WTC11 (cell line): ENCODE results near the gene RRAD.

Experiments
- AFF4 ChIP-seq: sonication (generic); formaldehyde crosslinking; IDR thresholded peaks from 2 replicates; pipeline ENCODE4 v1.8.1; 2023; ENCODE audit warnings: mild to moderate bottlenecking, missing genetic modification reagents, borderline replicate concordance
- ATF6 ChIP-seq: sonication (generic); formaldehyde crosslinking; IDR thresholded peaks from 2 replicates; pipeline ENCODE4 v1.8.1; 2023; ENCODE audit warnings: mild to moderate bottlenecking, missing genetic modification reagents
- CTCF ChIP-seq: fragments of 200-600 bp; IDR thresholded peaks from 2 replicates; pipeline ENCODE4 v1.8.0; 2022; ENCODE audit warnings: antibody characterized with exemption
- E2F4 ChIP-seq: sonication (generic); formaldehyde crosslinking; IDR thresholded peaks from 2 replicates; pipeline ENCODE4 v1.8.1; 2022; ENCODE audit warnings: low read depth, mild to moderate bottlenecking, moderate library complexity, missing genetic modification reagents, borderline replicate concordance
- GABPB1 ChIP-seq: sonication (generic); formaldehyde crosslinking; IDR thresholded peaks from 2 replicates; pipeline ENCODE4 v1.8.1; 2023; ENCODE audit warnings: mild to moderate bottlenecking, missing genetic modification reagents
- MAX ChIP-seq: sonication (generic); formaldehyde crosslinking; IDR thresholded peaks from 2 replicates; pipeline ENCODE4 v1.8.0; 2022; ENCODE audit warnings: mild to moderate bottlenecking, missing genetic modification reagents
- NFYB ChIP-seq: sonication (generic); formaldehyde crosslinking; conservative IDR thresholded peaks from 2 replicates; pipeline ENCODE4 v1.8.0; 2022; ENCODE audit warnings: low read depth, missing genetic modification reagents
- PRDM15 ChIP-seq: sonication (generic); formaldehyde crosslinking; IDR thresholded peaks from 2 replicates; pipeline ENCODE4 v1.8.0; 2022; ENCODE audit warnings: missing genetic modification reagents
- RELA ChIP-seq: sonication (generic); formaldehyde crosslinking; IDR thresholded peaks from 2 replicates; pipeline ENCODE4 v1.8.1; 2022; ENCODE audit warnings: missing genetic modification reagents, mild to moderate bottlenecking, borderline replicate concordance
- SMAD4 ChIP-seq: sonication (generic); formaldehyde crosslinking; IDR thresholded peaks from 2 replicates; pipeline ENCODE4 v1.8.0; 2022; ENCODE audit warnings: mild to moderate bottlenecking, missing genetic modification reagents
- STAT6 ChIP-seq: sonication (generic); formaldehyde crosslinking; conservative IDR thresholded peaks from 2 replicates; pipeline ENCODE4 v1.8.1; 2023; ENCODE audit warnings: mild to moderate bottlenecking, low read depth, missing genetic modification reagents, moderate library complexity
- USF2 ChIP-seq: sonication (generic); formaldehyde crosslinking; IDR thresholded peaks from 2 replicates; pipeline ENCODE4 v1.8.1; 2023; ENCODE audit warnings: mild to moderate bottlenecking, missing genetic modification reagents, moderate library complexity
- ZNF532 ChIP-seq: fragments of 250-450 bp; sonication (Bioruptor Pico); IDR thresholded peaks from 2 replicates; pipeline ENCODE4 v1.9.0; 2021; ENCODE audit warnings: mild to moderate bottlenecking, borderline replicate concordance

- TF ChIP-seq ZNF532 (no peak), CTCF (no peak), PRDM15 (CRISPR knock-in tag) (no peak), STAT6 (CRISPR knock-in tag) (no peak), AFF4 (no peak), GABPB1 (CRISPR knock-in tag) (no peak), NFYB (CRISPR knock-in tag) (no peak), ATF6 (CRISPR knock-in tag) (no peak), SMAD4 (CRISPR knock-in tag) (no peak), E2F4 (CRISPR knock-in tag) (no peak), RELA (CRISPR knock-in tag) (no peak), MAX (CRISPR knock-in tag) (no peak), USF2 (CRISPR knock-in tag) (no peak)
These were observed 17.2 kb downstream of the RRAD start for GRCh38 chr16:66908116-66908515.
